GM12874 (cell line): ENCODE data around the gene HHIPL1.

Experiments
- TF ChIP-seq, protein P1 (sequence below): IDR thresholded peaks from 2 replicates; pipeline ENCODE4 v1.5.1; 2011; ENCODE audit warnings: low read depth, mild to moderate bottlenecking, control low read depth, low read length, moderate library complexity; ENCODE audit not compliant: insufficient read depth

The HHIPL1 gene

DNA sequence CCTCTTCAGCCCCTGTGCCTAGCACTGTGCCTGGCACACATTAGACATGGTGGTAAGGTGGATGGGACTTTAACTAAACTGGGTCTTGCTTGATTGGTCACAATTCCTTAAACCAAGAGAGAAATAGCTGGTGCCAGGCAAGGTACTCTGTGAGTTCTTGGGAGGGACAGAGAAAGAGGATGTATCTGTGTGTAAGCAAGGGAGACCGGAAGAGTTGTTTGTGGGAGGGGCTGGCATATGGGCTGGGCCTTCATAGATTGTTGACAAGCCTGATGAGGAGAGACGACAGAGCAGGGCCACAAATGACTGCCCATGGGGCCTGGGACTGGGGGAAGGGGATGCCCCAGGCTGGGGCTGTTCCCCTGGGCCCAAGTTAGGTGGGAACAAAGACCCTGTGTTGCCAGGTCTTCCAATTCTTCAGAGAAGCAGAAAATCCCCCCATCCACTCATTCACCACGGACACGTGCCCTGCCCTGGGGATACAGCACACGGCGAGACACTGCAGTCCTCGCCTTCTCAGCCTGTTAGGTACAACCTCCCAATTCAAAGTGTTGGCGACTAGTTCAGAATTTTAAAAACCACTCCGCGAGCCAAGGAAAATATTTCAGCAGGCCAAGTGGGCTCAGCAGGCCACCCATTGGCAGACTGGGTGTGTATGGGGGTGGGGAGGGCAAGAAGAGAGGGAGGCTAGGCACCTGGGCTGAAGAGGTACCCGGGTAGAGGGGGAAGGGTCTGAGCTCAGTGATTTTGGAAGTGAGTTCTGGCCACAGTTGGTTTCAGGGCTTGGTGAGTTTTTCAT, 27.8 kb downstream of the HHIPL1 start:
- TF ChIP-seq, protein P1, sequence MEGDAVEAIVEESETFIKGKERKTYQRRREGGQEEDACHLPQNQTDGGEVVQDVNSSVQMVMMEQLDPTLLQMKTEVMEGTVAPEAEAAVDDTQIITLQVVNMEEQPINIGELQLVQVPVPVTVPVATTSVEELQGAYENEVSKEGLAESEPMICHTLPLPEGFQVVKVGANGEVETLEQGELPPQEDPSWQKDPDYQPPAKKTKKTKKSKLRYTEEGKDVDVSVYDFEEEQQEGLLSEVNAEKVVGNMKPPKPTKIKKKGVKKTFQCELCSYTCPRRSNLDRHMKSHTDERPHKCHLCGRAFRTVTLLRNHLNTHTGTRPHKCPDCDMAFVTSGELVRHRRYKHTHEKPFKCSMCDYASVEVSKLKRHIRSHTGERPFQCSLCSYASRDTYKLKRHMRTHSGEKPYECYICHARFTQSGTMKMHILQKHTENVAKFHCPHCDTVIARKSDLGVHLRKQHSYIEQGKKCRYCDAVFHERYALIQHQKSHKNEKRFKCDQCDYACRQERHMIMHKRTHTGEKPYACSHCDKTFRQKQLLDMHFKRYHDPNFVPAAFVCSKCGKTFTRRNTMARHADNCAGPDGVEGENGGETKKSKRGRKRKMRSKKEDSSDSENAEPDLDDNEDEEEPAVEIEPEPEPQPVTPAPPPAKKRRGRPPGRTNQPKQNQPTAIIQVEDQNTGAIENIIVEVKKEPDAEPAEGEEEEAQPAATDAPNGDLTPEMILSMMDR, result no peak

DNA sequence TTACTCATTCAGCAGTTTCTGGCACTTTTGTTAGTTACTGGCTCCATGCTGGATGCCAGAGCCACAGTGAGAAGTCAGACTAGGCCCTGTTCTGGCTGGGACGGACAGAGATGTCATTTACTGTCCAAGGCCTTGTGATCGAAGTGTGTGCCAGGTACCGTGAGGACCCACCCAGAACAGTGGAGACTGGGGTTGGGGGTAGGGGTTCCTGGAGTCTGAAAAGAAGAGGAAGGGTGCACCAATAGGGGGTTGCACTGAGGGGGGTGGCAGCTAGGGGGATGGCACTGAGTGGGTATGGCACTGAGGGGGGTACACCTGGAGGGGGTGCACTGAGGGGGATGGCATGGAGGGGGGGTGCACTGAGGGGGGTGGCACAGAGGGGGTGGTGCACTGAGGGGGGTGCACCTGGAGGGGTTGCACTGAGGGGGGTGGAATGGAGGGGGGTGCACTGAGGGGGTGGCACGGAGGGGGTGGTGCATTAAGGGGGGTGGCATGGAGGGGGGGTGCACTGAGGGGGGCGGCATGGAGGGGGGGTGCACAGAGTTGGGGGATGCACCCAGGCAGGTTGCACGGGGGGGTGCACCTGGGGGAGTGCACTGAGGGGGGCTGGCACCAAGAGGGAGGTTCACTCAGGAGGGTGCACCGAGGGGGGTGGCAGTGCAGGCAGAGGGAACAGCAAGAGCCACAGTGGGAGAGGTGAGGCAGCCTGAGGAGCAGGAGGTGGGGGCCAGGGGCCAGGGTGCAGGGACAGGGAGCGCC, 28.6 kb downstream of the HHIPL1 start:
- TF ChIP-seq, protein P1, result no peak

DNA sequence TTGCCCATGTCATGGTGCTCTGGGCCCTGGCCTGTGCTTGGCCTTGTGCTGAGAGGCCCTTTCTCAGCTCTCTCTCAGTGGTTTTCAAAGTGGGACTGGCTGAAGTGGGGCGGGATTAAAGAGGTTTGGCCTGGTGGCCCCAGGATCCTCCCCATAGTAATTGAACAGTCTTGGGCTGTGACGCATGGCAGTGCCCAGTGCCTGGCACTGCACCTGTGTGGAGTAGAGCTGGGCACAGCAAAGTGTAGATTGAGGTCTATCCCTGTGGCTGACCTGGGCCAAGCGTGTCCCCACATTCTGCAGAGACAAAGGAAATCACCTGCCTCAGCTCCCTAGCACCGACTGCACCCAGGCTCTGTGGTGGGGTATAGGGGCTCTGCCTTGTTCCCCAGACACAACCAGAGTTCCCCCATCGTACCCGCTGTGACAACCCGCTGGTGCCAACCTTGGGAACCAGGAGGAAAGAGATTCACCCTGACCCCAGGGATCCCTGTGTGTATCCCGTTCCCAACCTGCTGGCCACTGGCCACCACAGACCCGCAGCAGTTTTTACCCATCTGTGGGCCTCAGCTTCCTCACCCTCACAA, 29.2 kb downstream of the HHIPL1 start:
- TF ChIP-seq, protein P1, result no peak

DNA sequence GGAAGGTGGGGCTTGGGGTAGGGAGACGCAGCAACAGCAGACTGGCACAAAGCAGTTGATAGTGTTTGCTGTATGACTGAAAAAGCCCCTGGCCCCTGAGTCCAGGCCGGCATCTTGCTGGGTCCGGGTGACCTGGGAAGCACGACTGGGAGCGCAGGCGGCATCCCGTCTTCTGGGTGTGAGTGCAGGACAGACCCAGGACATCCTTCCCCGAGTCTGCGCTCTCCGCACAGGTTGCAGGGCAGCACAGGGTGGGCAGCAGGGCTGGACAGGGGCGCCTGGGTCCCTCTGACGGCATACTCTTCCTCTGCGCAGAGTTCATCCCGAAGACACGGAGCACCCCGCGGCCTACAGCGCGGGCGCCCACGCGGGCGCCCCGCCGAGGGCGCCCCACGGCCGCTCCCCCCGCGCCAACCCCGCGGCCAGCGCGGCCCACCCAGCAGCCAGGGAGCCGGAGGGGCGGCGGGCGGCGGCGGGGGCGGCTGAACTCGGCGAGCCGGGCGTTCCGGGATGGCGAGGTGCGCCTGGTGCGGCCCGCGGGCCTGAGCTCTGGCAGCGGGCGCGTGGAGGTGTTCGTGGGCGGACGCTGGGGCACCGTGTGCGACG, 29.9 kb downstream of the HHIPL1 start:
- TF ChIP-seq, protein P1, result no peak

DNA sequence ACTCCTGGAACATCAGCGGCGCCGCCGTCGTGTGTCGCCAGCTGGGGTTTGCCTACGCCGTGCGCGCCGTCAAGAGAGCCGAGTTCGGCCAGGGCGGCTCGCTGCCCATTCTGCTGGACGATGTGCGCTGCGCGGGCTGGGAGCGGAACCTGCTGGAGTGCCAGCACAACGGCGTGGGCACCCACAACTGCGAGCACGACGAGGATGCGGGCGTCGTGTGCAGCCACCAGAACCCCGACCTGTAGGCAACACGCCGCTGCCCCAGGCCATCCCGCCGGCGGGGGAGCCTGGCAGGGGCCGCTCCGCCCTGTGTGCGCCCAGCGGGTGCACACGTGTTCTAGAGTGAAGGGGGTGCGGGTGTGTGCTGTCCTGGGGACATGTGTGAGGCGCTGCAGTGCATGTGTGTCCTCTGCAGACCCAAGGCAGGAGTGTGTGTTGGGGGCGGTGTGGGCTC, 30.5 kb downstream of the HHIPL1 start:
- TF ChIP-seq, protein P1, result no peak

DNA sequence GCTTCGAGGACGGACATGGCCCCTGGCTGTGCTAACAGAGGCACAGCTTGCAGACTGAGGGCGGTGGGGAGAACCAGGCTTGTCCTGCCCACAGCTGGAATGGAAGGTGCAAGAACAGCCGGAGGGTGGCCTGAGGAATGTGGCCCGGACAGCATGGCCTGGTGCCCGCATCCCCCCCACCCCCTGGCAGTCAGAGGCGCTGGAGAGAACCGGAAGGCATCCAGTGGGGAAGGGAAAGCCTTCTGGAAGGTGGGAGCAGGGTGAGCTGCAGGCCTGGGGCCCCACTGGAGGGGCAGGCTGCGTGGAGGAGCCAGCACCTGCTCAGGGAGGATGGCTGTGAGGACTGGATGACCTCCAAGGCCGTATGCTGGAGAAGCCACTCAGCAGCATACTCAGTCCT, 31.0 kb downstream of the HHIPL1 start:
- TF ChIP-seq, protein P1, result no peak

DNA sequence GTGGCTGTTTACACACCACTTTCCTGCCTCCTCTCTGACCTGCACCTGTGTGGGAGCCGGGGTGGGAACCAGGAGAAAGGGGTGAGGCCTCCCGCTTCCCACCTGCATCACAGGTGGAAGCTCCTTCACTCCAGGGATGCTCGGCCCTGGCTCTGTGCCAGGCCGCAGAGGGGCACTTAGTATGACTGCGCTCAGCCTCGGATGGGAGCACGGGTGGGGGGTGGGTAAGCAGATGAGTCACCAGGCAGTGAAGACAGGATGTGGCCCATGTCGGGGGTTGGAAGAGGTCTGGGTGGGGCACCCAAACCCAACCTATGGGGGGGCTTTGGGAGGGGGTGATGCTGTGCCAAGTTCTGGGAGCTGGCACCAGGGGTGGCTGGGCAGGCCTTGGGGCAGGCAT, 31.7 kb downstream of the HHIPL1 start:
- TF ChIP-seq, protein P1, result no peak
